OCI-M2 (cell line): Measurements from ENCODE around the gene PGPEP1.
"Not testable (repeated sequence)": the region's sequence is repeated elsewhere in the genome, so short reads cannot be mapped to it uniquely, and the experiment has no call there.

Experiments
- DNase-seq: peaks from one replicate; lab custom pipeline; 2025; ENCODE audit not compliant: unreplicated experiment; lab: John Stamatoyannopoulos, UW

PGPEP1 gene

GRCh38 chr19:18308051-18308947 is 32.1 kb upstream of the PGPEP1 start:
- no peak for DNase-seq

- DNase-seq = no peak
These were observed 31.5 kb upstream of the PGPEP1 start for GRCh38 chr19:18308948-18309325.

GRCh38 chr19:18309525-18310064 is 30.8 kb upstream of the PGPEP1 start:
- no peak for DNase-seq

GRCh38 chr19:18310118-18310909 is 30.1 kb upstream of the PGPEP1 start:
- no peak for DNase-seq

GRCh38 chr19:18310966-18311365 is 29.4 kb upstream of the PGPEP1 start:
- DNase-seq = no peak

GRCh38 chr19:18311502-18312091 is 28.8 kb upstream of the PGPEP1 start:
- no peak for DNase-seq

- no peak for DNase-seq
These were observed 28.3 kb upstream of the PGPEP1 start for GRCh38 chr19:18312092-18312534.

- no peak for DNase-seq
These were observed 27.0 kb upstream of the PGPEP1 start for GRCh38 chr19:18313398-18313797.

GRCh38 chr19:18317961-18318800 is 22.2 kb upstream of the PGPEP1 start:
- DNase-seq = no peak

GRCh38 chr19:18319591-18320135 is 20.7 kb upstream of the PGPEP1 start:
- no peak for DNase-seq

GRCh38 chr19:18320865-18321733 is 19.3 kb upstream of the PGPEP1 start:
- no peak for DNase-seq

GRCh38 chr19:18321734-18322102 is 18.7 kb upstream of the PGPEP1 start:
- no peak for DNase-seq

GRCh38 chr19:18322318-18322758 is 18.1 kb upstream of the PGPEP1 start:
- no peak for DNase-seq

- DNase-seq = peak; percentile 89
These were observed 17.5 kb upstream of the PGPEP1 start, which contains the start of gene LSM4 for GRCh38 chr19:18322759-18323460. LSM4 (minus strand) TSS chr19:18323076; CDS start chr19:18323020, 56 bp downstream.

- DNase-seq = not testable (repeated sequence)
These were observed 16.0 kb upstream of the PGPEP1 start for GRCh38 chr19:18324373-18324731.

- no peak for DNase-seq
These were observed 13.6 kb upstream of the PGPEP1 start for GRCh38 chr19:18326772-18327171.

- DNase-seq = peak; percentile 88
These were observed 11.9 kb upstream of the PGPEP1 start for GRCh38 chr19:18328340-18329034.

- no peak for DNase-seq
These were observed 11.4 kb upstream of the PGPEP1 start for GRCh38 chr19:18329035-18329376.
